ENCODE data around the gene PCDHB16.
"Not testable (repeated sequence)": the region's sequence is repeated elsewhere in the genome, so short reads cannot be mapped to it uniquely, and the experiment has no call there.

DNA sequence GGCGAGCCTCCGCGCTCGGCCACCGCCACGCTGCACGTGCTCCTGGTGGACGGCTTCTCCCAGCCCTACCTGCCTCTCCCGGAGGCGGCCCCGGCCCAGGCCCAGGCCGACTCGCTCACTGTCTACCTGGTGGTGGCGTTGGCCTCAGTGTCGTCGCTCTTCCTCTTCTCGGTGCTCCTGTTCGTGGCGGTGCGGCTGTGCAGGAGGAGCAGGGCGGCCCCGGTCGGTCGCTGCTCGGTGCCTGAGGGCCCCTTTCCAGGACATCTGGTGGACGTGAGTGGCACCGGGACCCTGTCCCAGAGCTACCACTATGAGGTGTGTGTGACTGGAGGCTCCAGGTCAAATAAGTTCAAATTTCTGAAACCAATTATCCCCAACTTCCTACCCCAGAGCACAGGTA is 28.7 kb downstream of the PCDHB16 start:
- TF ChIP-seq, protein P1, sequence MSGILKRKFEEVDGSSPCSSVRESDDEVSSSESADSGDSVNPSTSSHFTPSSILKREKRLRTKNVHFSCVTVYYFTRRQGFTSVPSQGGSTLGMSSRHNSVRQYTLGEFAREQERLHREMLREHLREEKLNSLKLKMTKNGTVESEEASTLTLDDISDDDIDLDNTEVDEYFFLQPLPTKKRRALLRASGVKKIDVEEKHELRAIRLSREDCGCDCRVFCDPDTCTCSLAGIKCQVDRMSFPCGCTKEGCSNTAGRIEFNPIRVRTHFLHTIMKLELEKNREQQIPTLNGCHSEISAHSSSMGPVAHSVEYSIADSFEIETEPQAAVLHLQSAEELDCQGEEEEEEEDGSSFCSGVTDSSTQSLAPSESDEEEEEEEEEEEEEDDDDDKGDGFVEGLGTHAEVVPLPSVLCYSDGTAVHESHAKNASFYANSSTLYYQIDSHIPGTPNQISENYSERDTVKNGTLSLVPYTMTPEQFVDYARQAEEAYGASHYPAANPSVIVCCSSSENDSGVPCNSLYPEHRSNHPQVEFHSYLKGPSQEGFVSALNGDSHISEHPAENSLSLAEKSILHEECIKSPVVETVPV (CRISPR knock-in tag; IDR thresholded peaks at IDR 0.05) = not testable (repeated sequence)
- TF ChIP-seq, protein P2, sequence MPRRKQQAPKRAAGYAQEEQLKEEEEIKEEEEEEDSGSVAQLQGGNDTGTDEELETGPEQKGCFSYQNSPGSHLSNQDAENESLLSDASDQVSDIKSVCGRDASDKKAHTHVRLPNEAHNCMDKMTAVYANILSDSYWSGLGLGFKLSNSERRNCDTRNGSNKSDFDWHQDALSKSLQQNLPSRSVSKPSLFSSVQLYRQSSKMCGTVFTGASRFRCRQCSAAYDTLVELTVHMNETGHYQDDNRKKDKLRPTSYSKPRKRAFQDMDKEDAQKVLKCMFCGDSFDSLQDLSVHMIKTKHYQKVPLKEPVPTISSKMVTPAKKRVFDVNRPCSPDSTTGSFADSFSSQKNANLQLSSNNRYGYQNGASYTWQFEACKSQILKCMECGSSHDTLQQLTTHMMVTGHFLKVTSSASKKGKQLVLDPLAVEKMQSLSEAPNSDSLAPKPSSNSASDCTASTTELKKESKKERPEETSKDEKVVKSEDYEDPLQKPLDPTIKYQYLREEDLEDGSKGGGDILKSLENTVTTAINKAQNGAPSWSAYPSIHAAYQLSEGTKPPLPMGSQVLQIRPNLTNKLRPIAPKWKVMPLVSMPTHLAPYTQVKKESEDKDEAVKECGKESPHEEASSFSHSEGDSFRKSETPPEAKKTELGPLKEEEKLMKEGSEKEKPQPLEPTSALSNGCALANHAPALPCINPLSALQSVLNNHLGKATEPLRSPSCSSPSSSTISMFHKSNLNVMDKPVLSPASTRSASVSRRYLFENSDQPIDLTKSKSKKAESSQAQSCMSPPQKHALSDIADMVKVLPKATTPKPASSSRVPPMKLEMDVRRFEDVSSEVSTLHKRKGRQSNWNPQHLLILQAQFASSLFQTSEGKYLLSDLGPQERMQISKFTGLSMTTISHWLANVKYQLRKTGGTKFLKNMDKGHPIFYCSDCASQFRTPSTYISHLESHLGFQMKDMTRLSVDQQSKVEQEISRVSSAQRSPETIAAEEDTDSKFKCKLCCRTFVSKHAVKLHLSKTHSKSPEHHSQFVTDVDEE (CRISPR knock-in tag; IDR thresholded peaks at IDR 0.05) = not testable (repeated sequence)
- not testable (repeated sequence) for TF ChIP-seq OSR1 (CRISPR knock-in tag; IDR thresholded peaks at IDR 0.05); ESRRG (CRISPR knock-in tag; IDR thresholded peaks at IDR 0.05); ARNTL (CRISPR knock-in tag; IDR thresholded peaks at IDR 0.05; ENCODE audit: borderline replicate concordance, low read depth); ZC3H10 (CRISPR knock-in tag; IDR thresholded peaks at IDR 0.05); TOX (CRISPR knock-in tag; IDR thresholded peaks at IDR 0.05; ENCODE audit: borderline replicate concordance); ZNF565 (CRISPR knock-in tag; conservative IDR thresholded peaks at IDR 0.05; ENCODE audit: low read depth); ZNF70 (CRISPR knock-in tag; IDR thresholded peaks at IDR 0.05); BACH2 (CRISPR knock-in tag; IDR thresholded peaks at IDR 0.05; ENCODE audit: borderline replicate concordance); PPARA (CRISPR knock-in tag; IDR thresholded peaks at IDR 0.05; ENCODE audit: borderline replicate concordance); ZFP30 (CRISPR knock-in tag; IDR thresholded peaks at IDR 0.05)
- TF ChIP-seq, protein P3, sequence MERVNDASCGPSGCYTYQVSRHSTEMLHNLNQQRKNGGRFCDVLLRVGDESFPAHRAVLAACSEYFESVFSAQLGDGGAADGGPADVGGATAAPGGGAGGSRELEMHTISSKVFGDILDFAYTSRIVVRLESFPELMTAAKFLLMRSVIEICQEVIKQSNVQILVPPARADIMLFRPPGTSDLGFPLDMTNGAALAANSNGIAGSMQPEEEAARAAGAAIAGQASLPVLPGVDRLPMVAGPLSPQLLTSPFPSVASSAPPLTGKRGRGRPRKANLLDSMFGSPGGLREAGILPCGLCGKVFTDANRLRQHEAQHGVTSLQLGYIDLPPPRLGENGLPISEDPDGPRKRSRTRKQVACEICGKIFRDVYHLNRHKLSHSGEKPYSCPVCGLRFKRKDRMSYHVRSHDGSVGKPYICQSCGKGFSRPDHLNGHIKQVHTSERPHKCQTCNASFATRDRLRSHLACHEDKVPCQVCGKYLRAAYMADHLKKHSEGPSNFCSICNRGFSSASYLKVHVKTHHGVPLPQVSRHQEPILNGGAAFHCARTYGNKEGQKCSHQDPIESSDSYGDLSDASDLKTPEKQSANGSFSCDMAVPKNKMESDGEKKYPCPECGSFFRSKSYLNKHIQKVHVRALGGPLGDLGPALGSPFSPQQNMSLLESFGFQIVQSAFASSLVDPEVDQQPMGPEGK (CRISPR knock-in tag; IDR thresholded peaks at IDR 0.05; ENCODE audit: borderline replicate concordance) = not testable (repeated sequence)
